ENCODE data around the gene ARFIP1. TPM values are rescaled to one million over a fixed set of nuclear protein-coding genes. Genes with fewer than 3 reads are reported as not detected.

ARFIP1 gene
- total and polyA plus RNA-seq, 9 of the 15 experiments (the other 6 are each of a cell fraction or from before 2014, with no cell fraction given): 14.1 to 25.1 (median 20.9) TPM

DNA sequence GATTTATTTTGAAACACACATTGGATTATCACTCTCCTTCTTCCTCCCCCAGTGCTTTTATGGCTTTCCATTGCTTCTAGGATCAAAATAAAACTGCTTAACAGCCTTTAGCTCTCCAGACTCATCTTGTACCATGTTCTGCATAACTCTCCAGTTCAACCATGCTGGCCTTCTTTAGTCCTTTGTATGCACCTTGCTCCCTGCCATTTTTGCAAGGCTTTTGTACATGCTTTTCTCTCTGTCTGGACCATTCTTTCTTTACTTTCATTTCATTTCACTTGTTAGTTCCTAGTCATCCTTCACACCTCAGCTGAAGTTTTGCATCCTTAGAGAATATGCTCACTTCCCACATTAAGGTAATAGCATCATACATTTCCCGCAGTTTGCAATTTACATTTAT is 6.9 kb downstream of the ARFIP1 start (continued):
- TF ChIP-seq, protein P1, sequence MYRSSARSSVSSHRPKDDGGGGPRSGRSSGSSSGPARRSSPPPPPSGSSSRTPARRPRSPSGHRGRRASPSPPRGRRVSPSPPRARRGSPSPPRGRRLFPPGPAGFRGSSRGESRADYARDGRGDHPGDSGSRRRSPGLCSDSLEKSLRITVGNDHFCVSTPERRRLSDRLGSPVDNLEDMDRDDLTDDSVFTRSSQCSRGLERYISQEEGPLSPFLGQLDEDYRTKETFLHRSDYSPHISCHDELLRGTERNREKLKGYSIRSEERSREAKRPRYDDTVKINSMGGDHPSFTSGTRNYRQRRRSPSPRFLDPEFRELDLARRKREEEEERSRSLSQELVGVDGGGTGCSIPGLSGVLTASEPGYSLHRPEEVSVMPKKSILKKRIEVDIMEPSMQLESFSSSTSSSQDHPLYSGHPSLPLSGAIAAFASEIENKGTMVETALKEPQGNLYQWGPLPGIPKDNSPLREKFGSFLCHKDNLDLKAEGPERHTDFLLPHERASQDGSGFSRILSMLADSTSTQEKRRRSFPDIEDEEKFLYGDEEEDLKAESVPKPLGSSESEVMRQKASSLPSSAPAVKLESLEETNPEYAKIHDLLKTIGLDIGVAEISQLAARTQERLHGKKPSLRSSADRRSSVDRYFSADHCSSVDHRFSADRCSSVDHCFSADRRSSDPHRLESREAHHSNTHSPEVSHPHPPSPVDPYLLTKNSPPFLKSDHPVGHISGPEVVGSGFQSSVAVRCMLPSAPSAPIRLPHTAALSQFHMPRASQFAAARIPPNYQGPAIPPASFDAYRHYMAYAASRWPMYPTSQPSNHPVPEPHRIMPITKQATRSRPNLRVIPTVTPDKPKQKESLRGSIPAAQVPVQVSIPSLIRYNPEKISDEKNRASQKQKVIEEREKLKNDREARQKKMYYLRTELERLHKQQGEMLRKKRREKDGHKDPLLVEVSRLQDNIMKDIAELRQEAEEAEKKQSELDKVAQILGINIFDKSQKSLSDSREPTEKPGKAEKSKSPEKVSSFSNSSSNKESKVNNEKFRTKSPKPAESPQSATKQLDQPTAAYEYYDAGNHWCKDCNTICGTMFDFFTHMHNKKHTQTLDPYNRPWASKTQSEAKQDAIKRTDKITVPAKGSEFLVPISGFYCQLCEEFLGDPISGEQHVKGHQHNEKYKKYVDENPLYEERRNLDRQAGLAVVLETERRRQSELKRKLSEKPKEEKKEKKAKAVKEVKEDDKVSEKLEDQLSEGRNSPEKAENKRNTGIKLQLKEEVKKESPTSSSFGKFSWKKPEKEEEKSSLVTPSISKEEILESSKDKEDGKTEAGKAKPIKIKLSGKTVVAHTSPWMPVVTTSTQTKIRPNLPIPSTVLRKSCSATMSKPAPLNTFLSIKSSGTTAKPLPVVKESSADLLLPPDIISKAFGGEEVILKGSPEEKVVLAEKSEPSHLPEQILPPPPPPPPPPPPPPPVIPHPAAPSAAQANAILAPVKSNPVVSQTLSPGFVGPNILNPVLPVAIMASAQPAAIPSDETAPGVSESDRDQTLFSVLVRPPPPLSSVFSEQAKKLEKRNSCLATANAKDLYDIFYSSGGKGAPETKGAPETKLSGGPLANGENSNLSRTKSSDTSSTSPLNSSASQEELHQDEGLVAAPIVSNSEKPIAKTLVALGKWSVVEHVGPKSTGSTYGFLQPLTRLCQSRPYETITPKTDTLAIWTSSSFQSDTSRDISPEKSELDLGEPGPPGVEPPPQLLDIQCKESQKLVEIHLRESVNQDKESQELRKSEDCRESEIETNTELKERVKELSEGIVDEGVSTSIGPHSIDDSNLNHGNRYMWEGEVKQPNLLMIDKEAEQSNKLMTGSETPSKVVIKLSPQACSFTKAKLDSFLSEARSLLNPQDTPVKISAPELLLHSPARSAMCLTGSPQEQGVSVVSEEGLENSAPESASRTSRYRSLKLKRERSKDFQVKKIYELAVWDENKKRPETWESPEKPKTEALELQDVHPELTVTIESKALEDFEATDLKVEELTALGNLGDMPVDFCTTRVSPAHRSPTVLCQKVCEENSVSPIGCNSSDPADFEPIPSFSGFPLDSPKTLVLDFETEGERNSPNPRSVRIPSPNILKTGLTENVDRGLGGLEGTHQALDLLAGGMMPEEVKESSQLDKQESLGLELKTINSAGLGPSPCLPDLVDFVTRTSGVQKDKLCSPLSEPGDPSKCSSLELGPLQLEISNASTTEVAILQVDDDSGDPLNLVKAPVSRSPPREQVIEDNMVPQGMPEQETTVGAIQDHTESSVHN (IDR thresholded peaks at IDR 0.05; ENCODE audit: borderline replicate concordance in 1 of 2, low read depth in 1 of 2): no peak

DNA sequence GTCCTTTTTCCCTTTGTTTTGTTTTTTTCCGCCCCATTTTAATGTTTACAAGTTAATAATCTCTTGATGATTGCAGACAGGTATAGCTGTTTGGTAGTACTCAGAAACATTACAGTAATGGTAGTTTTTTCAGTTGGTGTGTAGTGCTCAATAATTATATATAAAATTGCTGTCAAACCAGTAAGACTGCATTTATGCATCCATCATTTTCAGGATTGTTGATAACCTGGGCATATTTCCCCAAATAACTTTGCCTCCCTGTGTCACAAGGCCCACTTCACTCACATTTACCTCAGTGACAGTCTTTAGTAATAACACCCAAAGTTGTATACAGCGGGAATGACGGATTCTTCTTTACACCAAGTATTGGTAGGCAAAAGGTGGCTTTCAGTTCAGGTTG is 16.1 kb downstream of the ARFIP1 start:
- Histone ChIP-seq H2AFZ (ENCODE audit: low read depth, low read length) (no peak overlapping the region), H3K27me3 (ENCODE audit: control insufficient read depth in 2 of 2, insufficient read depth in 2 of 2, low read length in 2 of 2) (no peaks in the 10 kb centered on the region), H3K79me2 (ENCODE audit: control insufficient read depth, insufficient read depth, low read length) (peaks cover 23% of the 10 kb centered on the region), H3K4me1 (replicated peaks in 1 of 2; ENCODE audit: control insufficient read depth in 2 of 2, insufficient read depth in 2 of 2, low read length in 2 of 2) (no peaks in the 10 kb centered on the region), H3K9ac (ENCODE audit: insufficient read depth in 1 of 2, low read depth in 2 of 2, low read length in 2 of 2) (no peak overlapping the region), H3K36me3 (ENCODE audit: control insufficient read depth, insufficient read depth, low read length) (no peaks in the 10 kb centered on the region), H3K9me3 (replicated peaks; ENCODE audit: control insufficient read depth, insufficient read depth, low read depth, low read length) (no peaks in the 10 kb centered on the region), H4K20me1 (replicated peaks; ENCODE audit: control insufficient read depth, insufficient read depth, low read length) (no peaks in the 10 kb centered on the region; the same call in 1 of the 2 replicates), H3K27ac (ENCODE audit: extremely low read depth, low read depth, low read length) (no peak overlapping the region), H3K9me1 (ENCODE audit: control insufficient read depth, insufficient read depth, low read length) (no peaks in the 10 kb centered on the region), H3K4me3 (no peak overlapping the region), H3K4me2 (ENCODE audit: insufficient read depth, low read length) (no peak overlapping the region)
- ChIA-PET POLR2A (no interaction called here), CTCF (ENCODE audit: low intra/inter-chr PET ratio) (no interaction called here)
- FAIRE-seq (no peak), DNase-seq (ENCODE audit: extremely low read depth in 1 of 4, low spot score in 3 of 4) (no peak), ATAC-seq (no peak)
- intact Hi-C loops (cut with micrococcal nuclease): no loop called here
- BruUV-seq (replicated peaks): no TSS peak
- TF ChIP-seq KLF6 (CRISPR knock-in tag; IDR thresholded peaks at IDR 0.05; ENCODE audit: borderline replicate concordance): no peak
- WGBS (ENCODE audit: insufficient coverage, low coverage, missing lambda C conversion rate): 92% methylated on average over 2 of the region's 3 CpGs
- in situ Hi-C loops (cut with MboI): no loop called here
